Measurements from ENCODE around the gene FLACC1.
"Not testable (repeated sequence)": the region's sequence is repeated elsewhere in the genome, so short reads cannot be mapped to it uniquely, and the experiment has no call there.

The FLACC1 gene

DNA sequence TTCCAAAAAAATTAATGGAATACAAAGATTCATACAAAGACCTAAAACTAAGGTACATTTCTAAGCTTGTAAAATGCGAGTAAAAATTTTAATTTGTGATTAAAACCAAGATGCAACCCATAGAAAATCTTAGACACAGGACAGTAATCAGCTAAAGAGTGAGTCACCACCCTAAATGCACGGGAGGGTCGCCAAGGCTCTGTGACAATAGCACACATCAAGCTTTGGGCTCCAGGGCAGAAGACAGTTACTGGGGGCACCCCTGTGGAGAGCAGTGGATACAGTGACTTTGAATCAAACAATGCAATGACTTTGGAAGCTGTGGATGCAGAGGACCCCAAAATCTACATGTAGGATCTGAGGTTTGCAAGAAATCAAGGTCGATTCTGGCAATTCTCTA is 7.5 kb downstream of the FLACC1 start:
- in situ Hi-C loops (cut with MboI; ENCODE audit: low sequenced_read_pairs) = no loop called here

- in situ Hi-C loops (cut with MboI; ENCODE audit: low sequenced_read_pairs) = no loop called here
Observed at GRCh38 chr2:201348758-201349157, 8.4 kb downstream of the FLACC1 start.

- in situ Hi-C loops (cut with MboI; ENCODE audit: low sequenced_read_pairs) = no loop called here
Observed at GRCh38 chr2:201347138-201347537, 10.0 kb downstream of the FLACC1 start.

DNA sequence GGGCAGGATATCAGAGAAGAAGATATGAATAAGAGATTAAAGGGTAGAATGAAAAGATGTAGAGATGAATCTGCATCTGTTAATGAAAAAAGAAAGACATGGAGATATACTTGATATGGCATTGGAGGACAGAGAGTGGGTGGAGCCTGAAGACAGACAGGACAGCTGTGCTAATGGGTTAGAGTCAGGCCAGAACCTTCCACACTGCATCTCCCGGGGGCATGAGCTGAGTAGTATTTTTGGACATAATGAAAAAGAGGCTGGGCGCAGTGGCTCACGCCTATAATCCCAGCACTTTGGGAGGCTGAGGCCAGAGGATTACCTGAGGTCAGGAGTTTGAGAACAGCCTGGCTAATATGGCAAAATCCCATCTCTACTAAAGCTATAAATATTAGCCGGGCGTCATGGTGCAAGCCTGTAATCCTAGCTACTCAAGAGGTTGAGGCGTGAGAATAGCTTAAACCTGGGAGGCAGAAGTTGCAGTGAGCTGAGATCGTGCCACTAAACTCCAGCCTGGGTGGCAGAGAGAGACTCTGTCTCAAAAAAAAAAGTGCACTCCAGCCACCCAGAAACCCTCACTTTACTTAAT is 11.4 kb downstream of the FLACC1 start:
- in situ Hi-C loops (cut with MboI; ENCODE audit: low sequenced_read_pairs) = no loop called here

GRCh38 chr2:201344663-201345366 is 12.3 kb downstream of the FLACC1 start:
- in situ Hi-C loops (cut with MboI; ENCODE audit: low sequenced_read_pairs) = no loop called here

DNA sequence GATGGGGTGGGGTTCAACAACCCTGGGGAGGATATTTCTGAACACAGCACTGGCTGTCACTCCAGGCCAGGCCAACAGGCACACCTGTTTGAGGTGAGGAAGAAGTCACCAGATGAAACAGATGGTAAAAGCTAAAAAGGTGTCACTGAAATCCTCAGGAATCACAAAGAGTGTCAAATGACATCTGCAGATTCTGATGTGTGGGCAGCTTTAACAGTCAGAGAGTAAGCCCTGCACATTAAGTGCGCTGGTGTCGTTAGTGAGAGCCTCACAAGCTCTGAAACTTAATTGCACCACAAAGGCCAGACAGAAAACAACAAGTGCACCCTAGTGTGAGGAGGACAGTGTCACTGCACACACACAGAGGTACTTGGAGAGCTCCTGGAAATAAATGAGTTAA is 13.6 kb downstream of the FLACC1 start:
- in situ Hi-C loops (cut with MboI; ENCODE audit: low sequenced_read_pairs) = no loop called here

DNA sequence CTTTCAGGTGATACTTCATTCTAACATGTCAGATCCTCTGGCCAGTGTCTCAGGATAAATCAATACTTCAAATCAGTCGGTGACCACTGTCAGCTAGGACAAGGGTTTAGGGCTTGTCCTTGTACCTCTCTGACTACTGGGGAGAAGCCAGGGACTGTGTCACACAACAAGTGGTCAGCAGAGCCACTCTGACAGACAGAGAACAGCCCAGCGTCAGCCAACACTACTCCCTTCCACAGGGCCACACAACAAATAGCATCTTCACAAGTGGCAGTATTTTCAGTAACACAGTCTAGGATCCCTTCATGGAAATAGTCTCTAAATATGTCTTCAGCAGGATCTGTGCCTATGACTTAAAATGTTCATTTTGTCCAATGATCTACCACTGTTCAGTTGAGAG is 14.2 kb downstream of the FLACC1 start:
- in situ Hi-C loops (cut with MboI; ENCODE audit: low sequenced_read_pairs) = no loop called here

GRCh38 chr2:201329409-201329808 is 27.7 kb downstream of the FLACC1 start:
- in situ Hi-C loops (cut with MboI; ENCODE audit: low sequenced_read_pairs) = no loop called here

GRCh38 chr2:201327678-201328077 is 29.5 kb downstream of the FLACC1 start:
- in situ Hi-C loops (cut with MboI; ENCODE audit: low sequenced_read_pairs) = no loop called here

- in situ Hi-C loops (cut with MboI; ENCODE audit: low sequenced_read_pairs) = no loop called here
Observed at GRCh38 chr2:201322772-201323171, 34.4 kb downstream of the FLACC1 start.

GRCh38 chr2:201320701-201321100 is 36.4 kb downstream of the FLACC1 start:
- in situ Hi-C loops (cut with MboI; ENCODE audit: low sequenced_read_pairs) = no loop called here

DNA sequence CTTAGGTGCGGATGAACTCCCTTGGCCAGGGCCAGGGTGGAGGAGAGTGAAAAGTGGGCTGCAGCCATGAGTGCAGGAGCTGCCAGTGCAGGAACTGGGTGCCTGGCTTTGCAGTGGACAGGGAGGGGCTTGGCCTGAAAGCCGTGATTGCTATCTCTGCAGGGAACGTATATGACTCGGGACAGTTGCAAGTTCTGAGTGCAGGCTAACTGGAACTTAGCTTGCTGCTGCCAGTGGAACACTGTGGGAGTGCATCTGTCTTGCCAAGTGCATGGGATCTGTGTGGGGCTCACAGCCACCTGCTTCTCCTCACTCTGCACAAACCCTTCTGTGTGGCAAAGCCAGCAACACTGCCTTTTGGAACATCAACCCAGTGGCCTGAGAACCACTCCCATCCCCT is 36.9 kb downstream of the FLACC1 start:
- in situ Hi-C loops (cut with MboI; ENCODE audit: low sequenced_read_pairs) = no loop called here

DNA sequence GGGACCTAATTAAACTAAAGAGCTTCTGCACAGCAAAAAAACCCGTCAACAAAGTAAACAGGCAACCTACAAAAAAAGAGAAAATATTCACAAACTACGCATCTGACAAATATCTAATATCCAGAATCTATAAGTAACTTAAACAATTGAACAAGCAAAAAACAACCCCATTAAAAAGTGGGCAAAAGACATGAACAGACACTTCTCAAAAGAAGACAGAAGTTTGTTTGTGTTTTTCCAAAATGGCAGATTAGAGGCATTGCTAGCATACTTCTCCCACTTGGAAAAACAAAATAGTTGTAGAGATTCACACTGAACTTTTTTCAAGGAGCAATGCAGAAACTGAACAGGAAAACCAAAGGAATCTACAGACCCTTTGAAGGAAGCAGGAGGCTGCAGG is 37.6 kb downstream of the FLACC1 start:
- in situ Hi-C loops (cut with MboI; ENCODE audit: low sequenced_read_pairs) = no loop called here

DNA sequence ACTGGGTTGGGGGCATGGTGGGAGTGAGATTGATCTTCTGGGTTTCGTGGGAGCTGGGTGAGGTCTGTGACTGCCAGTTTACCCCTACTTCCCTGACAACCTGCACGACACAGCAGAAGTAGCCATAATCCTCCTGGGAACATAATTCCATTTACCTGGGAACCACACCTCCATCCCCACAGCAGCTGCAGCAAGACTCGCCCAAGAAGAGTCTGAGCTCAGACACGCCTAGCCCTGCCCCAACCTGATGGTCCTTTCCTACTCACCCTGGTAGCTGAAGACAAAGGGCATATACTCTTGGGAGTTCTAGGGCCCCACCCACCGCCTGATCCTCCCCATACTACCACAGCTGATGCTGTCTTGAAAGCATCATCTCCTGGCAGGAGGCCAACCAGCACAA is 43.8 kb downstream of the FLACC1 start:
- in situ Hi-C loops (cut with MboI; ENCODE audit: low sequenced_read_pairs) = no loop called here

- in situ Hi-C loops (cut with MboI; ENCODE audit: low sequenced_read_pairs) = no loop called here
Observed at GRCh38 chr2:201308914-201309313, 48.2 kb downstream of the FLACC1 start.

DNA sequence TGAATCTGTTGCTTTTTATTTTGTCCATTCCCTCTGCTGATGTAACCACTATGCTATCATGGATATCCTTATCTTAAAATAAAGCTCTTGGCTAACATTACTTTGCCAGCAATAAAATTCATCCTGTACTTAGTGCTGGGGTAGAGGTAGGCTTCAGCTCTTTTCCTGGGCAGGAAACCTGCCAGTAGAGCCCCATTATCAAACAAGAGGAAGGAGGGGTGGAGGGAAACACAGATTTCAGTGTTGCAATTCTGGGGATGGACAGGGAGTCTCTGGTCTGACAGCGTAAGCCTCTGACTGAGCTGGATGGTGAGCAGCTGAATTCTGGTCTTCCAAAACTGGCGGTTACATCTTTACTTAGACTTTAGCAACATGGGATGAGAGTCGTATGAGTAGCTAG is 49.3 kb downstream of the FLACC1 start:
- in situ Hi-C loops (cut with MboI; ENCODE audit: low sequenced_read_pairs) = no loop called here

DNA sequence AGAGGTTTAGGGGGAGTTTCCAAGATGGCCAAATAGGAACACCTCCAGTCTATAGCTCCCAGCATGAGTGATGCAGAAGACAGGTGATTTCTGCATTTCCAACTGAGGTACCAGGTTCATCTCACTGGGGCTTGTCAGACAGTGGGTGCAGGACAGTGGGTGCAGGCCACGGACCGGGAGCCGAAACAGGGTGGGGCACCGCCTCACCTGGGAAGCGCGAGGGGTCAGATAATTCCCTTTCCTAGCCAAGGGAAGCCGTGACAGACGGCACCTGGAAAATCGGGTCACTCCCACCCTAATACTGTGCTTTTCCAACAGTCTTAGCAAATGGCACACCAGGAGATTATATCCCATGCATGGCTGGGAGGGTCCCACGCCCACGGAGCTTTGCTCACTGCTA is 57.2 kb downstream of the FLACC1 start:
- in situ Hi-C loops (cut with MboI; ENCODE audit: low sequenced_read_pairs) = not testable (repeated sequence)

GRCh38 chr2:201298462-201299052 is 58.6 kb downstream of the FLACC1 start:
- in situ Hi-C loops (cut with MboI; ENCODE audit: low sequenced_read_pairs) = no loop called here

DNA sequence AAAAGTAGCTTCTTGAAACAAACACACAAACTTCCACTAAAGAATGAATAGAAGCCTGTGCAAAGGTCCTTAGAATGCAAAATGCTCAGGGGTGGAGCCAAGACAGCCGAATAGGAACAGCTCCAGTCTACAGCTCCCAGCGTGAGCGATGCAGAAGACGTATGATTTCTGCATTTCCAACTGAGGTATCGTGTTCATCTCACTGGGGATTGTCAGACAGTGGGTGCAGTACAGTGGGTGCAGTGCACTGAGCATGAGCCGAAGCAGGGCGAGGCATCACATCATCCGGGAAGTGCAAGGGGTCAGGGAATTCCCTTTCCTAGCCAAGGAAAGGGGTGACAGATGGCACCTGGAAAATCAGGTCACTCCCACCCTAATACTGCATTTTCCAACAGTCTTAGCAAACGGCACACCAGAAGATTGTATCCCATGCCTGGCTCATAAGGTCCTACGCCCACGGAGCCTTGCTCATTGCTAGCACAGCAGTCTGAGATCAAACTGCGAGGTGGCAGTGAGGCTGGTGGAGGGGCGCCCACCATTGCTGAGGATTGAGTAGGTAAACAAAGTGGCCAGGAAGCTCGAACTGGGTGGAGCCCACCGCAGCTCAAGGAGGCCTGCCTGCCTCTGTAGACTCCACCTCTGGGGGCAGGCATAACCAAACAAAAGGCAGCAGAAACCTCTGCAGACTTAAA is 66.5 kb downstream of the FLACC1 start:
- in situ Hi-C loops (cut with MboI; ENCODE audit: low sequenced_read_pairs) = not testable (repeated sequence)

DNA sequence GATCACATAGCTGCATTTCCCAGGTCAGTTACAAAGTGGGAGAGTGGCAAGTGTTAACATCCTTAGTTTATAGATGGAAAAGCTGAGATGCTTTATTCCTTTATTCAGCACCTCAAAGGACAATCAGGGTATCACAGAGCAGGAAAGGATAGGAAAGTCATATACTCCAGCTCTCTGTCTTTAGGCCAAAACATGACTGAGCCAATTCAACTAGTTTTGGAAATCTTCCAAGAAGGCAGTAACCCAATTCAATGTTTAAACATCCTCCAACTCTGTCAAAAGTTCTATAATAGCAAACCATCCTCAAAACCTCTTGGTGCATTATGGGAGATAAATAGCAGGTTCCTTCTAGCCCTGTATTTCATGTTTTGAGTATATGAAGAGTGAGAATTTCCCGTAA is 71.6 kb downstream of the FLACC1 start:
- in situ Hi-C loops (cut with MboI; ENCODE audit: low sequenced_read_pairs) = no loop called here

DNA sequence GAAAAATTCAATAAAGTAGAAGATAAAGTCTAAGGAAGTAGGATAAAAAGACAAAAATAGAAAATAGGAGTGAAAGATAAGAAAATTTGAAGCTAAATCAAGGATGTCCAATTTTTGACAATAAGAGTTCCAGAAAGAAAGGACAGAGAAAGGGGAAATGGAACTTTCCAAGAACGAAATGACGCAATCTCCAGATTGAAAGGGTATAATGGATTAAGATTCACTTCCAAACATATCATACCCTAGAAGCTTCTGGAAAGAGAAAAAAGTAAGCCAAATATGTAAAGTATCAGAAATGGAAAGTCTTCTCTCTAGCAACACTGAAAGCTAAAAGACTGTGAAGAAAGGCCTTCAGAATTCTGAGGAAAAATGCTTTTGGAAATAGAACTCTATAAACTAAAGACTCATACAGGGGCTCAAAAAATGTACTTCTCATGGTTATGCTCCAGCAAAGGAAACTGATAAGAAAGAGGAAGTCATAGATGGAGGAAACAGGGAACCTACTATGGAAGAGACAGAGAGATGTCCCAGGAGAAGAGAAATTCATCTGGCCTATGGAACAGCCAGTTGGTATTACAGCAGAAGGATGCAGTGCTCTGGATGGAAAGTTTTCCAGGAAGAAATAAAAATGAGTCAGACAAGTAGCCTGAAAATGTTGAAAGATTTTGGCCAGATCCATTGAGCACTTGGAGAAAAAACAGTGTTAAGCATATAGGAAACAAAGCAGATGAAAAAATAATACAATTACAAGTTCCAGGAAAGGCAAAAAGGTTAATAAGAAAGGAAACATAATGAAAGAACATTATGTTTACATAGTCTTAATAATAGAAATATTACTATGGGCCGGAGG is 76.7 kb downstream of the FLACC1 start:
- in situ Hi-C loops (cut with MboI; ENCODE audit: low sequenced_read_pairs) = no loop called here

Measured in HL-60/S4 treated with retinoic acid at 250 ng/mL for 4 days and 3 days (cell line).